GM19035 (cell line): ENCODE data around the gene RNPEPL1.
"Not testable (repeated sequence)": the region's sequence is repeated elsewhere in the genome, so short reads cannot be mapped to it uniquely, and the experiment has no call there.

ENCODE experiments used
- ATAC-seq: cut with Tn5 transposase; IDR thresholded peaks from one replicate; pipeline ENCODE4 v1.9.1; 2021; ENCODE audit not compliant: unreplicated experiment

RNPEPL1 gene

DNA sequence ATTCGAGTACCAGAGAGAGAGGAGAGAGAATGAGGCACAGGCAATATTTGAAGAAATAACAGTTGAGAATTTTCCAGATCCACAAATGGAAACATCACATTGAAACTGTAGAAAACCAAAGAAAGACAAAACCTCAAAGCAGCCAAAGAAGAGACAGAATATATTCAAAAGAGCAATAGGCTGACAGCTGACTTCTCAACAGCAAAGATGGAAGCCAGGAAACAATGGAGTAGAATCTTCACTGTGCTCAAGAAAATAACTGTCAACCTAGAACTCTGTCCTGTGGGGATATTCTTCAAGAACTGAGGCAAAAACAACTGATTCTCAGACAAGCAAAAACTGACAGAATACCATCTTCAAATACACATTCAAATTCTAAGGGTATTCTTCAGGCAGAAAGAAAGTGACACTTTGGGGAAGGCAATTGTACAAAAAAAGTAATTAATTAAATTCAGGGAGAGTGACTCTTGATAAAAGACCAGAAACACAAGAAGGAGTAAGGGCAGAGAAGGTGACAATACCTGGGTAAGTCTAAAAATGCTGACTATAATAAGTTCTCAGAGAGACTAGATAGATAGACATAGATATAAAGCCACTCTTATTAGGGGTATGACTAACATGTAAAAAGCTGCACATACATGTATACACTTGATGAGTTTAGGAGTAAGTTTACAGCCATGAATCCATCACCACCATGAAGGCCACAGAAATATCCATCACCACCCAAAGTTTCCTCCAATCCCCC lies 36.1 kb upstream of the RNPEPL1 start:
- no peak for ATAC-seq

DNA sequence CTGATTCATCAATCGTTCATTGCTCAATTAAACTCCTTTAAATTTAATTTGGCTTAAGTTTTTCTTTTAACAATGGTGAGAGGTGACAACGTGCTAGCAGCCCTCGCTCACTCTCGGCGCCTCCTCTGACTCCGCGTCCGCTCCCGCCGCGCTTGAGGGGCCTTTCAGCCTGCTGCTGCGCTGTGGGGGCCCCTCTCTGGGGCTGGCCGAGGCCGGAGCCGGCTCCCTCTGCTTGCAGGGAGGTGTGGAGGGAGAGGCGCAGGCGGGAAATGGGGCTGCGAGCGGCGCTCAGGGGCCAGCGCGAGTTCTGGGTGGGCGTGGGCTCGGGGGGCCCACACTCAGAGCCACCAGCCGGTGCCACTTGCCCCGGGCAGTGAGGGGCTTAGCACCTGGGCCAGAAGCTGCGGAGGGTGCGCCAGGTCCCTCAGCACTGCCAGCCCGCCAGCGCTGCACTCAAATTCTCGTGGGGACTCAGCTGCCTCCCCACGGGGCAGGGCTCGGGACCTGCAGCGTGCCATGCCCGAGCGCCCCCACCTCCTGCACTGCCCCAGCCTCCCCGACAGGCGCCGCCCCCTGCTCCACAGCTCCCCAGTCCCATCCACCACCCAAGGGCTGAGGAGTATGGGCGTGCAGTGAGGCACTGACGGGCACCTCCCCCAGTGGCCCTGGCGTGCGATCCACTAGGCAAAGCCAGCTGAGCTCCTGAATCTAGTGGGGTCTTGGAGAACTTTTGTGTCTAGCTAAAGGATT lies 30.1 kb upstream of the RNPEPL1 start:
- no peak for ATAC-seq

DNA sequence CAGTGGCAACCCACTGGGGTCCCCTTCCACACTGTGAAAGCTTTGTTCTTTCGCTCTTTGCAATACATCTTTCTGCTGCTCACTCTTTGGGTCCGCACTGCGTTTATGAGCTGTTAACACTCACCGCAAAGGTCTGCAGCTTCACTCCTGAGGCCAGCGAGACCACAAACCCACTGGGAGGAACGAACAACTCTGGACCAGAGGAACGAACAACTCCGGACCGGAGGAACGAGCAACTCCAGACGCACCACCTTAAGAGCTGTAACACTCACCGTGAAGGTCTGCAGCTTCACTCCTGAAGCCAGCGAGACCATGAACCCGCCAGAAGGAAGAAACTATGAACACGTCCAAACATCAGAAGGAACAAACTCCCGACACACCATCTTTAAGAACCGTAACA lies 29.2 kb upstream of the RNPEPL1 start:
- ATAC-seq: not testable (repeated sequence)

DNA sequence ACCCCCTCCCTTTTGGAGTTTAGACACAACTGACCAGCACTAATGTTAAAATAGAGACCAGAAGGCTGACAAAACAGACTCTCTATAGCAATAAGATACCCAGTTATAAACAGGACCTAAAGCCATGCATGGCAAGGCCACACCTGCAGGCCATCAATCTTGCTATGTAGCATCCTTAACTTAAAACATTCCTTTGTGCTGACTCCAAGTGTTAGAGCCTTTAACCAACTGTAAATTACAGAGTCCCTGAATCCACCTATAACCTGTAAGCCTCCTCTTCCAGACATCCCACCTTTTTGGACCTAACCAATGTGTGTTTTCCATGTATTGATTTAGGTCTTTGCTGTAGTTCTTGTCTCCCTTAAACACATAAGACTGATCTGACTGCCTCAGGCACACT lies 28.4 kb upstream of the RNPEPL1 start:
- ATAC-seq: no peak

DNA sequence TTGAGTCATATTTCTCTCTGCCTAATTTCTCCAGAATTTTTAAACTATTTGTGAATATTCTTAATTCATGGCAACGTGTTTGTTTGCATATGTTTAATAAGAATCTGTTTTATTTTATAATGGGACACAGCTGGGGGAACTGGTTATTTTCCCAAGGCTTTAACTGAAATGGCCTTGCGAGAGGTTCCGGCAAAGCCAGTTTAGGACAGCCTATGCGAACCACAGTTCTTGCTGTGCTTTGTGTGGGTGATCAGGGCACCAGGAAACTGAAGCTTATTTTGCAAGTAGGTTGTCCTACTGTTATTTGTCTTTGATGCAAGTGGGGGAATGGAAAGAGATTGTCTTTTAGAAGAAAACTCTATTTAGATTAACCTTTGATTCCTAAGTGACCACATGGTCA lies 17.0 kb upstream of the RNPEPL1 start:
- no peak for ATAC-seq

DNA sequence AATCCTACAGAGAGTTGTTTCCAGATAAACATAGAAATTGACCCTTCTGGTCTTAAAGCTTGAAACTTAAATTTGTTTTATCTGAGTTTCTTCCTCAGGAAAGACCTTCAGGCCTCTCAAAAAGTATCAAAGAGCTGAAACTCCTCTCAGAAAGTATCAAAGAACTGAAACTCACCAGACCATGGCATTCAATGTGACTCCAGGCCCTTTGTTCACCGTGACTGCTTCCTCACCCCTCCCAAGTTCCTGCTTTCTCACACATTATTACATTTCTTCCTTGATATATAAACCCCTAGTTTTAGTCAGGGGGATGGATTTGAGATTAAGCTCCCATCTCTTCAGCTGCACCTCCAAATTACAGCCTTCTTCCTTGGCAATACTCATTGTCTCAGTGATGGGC lies 16.5 kb upstream of the RNPEPL1 start:
- ATAC-seq: no peak

DNA sequence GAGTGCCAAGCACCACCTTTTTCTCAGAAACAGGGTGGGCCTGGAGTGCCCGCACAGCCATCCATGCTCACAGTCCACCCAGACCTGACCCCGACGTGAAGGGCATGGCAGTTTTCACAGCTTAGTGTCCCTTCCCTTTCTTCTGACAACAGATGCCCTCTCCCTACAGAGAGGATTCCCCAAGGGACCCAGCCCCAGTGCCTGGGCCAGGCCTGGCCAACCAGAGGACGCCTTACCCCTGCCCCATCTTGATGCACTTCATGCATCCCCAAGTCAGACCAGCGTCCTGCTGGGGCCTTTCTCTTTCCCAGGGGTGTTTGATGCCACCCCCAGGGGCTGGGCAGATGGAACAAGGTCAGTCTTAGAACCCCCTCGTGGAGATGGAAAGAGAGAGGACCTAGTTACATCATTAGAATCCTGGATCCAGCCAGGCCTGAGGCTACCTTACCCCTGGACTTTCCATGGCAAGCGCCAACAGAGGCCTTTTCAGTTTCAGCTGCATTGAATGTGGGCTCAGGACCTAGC lies 14.3 kb upstream of the RNPEPL1 start:
- no peak for ATAC-seq

DNA sequence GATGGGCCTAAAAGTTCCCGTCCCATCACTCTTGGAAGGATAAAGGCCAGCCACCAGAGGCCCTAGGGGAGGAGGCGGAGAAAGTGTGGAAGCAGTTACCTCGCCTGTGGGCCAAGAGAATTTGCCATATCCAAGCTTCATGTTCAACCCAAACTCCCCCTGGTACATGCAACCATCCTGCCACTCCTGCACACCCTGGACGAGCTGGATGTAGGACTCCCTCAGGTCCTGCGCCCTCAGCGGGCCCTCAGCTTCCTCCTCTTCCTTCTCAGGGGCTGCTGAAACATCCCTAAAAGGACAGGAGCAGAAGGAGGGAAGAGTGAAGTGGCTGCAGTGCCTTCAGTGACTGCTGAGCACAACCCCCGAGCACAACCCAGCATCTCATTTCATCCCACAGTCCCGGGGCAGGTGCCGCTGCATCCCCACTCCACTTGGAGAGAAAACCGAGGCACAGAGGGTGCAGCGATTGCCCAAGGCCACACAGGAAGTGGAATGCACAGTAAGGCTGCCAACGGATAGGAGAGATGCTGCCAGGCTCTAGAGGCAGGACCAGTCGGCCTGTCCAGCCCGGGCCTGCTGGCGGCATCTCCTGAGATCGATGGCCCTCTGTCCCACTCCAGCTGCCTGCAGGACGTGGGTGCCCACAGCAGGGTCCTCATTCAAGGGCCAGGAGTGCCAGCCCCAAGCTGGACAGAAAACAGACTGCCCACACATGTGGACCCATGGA lies 13.4 kb upstream of the RNPEPL1 start:
- no peak for ATAC-seq

DNA sequence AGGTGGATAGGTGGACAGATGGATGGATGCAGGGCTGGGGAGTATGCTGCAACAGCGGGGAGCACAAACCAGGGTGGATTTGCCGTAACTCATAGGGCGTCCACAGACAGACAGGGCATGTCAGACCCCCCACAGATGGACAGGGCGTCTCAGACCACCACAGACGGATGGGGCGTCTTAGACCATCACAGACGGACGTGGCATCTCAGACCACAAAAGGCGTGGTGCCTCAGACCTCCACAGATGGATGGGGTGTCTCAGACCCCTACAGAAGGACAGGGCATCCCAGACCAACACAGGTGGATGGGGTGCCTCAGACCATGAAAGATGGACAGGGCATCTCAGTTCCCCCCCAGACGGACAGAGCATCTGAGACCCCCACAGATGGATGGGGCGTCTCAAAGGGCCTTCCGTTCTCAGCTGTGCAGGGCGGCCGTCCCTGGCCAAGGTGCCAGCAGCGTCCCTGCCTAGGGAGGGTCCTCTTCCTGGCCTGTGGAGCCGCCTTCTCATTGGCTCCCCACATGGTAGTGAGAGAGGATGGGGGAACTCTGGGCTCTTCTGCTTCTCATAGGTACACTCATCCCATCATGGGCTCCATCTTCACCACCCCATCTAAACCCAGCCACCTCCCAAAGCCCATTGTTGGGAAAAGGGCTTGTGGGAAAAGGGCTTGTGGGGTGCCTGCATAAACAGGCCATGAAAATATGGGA lies 12.6 kb upstream of the RNPEPL1 start:
- ATAC-seq: no peak

DNA sequence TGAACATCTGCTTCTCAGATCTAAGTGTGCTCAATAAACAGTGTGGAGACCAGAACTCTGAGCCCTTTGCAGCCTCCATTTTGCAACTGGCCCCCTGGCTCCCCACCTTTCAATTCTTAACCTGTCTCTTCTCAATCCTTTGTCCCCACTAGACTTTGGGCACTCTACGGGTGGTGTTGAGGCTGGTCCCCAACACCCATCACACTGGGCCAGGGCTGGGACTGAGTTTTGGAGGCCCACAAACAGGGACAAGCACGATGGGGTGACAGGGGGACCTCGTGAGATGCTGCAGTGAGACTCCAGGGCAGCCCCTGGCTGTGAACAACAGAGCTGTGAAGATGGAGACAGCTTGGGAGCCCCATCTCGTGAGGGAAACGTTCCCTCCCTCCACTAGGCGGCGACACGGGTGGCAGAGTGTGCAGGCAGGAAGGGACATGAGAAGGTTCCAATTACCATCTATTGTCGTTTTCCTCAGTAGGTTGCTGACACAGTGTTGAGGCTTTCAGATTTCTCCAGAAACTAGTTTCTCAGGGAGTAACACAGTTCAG lies 11.7 kb upstream of the RNPEPL1 start:
- no peak for ATAC-seq

DNA sequence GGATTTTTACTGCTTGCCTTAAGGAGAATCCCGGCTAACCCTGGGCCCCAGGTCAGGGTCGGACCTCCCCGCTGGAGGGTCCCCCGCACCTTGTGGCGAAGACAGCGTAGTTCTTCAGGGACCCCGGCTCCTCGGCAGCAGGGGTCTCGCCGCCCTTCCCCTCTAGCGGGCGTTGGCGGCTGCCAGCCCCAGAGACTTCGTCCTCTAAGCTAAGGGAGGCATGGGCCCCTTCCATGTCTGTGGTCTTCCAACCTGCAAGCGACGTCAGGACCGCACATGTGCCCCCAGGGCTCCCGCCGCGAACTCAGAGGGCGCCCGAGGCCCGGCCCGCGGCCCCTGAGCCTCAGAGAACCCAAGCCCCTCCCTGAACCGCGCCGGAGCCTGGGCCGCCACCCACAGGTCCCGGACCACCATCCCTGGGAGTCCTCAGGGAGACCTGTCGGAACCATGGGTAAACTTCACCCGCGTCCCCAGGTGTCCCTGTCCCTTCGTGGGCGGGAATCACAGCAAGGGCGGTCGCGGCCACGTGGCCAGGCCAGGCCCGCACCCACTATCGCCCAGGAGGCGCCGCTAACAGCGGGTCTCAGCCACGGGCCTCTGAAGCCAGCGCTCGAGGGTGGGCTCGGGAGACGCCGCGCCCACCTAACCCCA lies 11.1 kb upstream of the RNPEPL1 start:
- no peak for ATAC-seq

DNA sequence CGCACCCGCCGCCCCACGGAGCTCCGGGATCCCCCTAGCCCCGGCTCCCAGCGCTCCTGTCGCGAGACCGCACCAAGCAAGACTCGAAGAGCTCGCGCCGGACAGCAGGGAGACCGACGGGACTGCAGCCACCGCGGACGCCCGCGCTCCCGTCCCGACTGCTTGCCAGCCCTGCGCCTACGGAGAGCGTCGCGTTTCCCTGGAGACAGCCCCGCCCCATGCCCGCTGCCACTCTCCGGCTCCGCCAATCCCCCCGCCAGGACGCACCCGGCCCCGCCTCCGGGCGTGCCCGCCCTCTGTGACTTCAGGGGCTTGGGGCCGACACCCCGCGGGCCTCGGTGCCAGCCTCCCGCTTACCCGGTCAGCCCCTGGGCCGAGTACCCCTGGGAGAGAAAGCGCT lies 10.5 kb upstream of the RNPEPL1 start, which contains the start of gene ANKMY1:
Gene ANKMY1, minus strand, starts transcription at position 181 of the 400 bp plus-strand sequence. CDS start 653 bp downstream, outside the sequence.
- ATAC-seq: no peak

DNA sequence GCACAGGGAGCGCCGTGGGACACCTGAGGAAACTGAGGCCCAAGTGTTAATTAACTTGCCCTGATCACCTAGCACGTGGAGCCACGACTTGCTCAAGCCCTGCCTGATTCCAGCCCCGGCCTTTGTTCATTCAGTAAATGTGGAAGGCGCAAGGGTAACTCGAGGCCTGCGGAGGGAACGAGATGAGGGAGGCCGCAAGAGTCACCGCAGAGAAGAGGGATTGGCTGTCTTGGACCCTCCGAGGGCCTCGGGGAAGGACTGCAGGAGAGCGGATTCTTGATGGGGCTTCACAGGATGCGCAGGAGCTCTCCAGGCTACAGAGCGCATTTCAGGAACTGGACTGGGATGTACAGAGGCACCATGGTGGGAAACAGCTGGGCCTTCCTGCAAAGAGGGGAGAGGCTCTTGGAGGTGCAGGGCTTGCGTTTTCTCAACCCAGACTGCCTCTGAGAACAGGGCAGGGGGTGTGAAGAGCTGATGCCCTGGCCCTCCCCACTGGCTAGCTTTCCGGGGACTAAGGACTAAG lies 10.0 kb upstream of the RNPEPL1 start:
- ATAC-seq: no peak

DNA sequence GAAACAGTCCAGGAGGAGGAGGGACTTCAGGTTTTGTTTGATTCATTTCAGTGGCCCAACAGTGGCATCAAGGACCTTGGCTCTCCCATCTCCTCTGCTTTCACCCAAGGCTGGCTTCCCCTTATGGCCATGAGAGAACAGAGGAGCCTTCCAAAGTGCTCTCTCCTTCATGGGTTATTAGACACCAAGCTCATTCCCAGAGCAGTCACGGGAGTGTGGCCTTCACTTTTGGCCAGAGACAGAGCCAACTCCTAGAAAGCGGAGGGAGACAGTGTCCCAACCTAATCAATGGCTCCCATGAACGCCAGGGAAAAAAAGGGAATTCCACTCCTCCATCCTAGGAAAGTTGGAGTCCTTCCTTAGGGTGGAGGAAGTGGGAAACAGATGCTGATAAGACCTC lies 9.0 kb upstream of the RNPEPL1 start:
- no peak for ATAC-seq

DNA sequence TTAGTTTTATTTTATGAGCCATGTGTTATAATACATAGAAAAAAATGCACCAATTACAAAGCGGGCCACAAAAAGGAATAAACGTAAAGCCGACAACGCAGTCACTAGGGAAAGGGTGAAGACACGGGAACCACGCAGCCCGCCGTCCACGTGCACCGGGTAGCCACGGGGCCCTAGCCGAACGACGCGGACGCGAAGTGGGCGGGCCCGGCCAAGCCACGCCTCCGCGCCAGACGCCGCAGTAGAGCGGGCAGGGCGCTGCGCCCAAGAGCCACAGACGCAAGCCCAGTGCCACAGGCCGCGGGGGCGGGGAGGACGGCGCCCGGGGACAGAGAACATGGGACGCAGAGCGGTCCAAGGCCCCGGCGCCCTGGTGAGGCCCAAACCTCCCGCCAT lies 8.2 kb upstream of the RNPEPL1 start, which contains the start of gene DUSP28:
Gene DUSP28, plus strand, starts transcription at position 274 of the 396 bp plus-strand sequence. CDS start 328 bp downstream, outside the sequence.
- ATAC-seq: peak; percentile 60

DNA sequence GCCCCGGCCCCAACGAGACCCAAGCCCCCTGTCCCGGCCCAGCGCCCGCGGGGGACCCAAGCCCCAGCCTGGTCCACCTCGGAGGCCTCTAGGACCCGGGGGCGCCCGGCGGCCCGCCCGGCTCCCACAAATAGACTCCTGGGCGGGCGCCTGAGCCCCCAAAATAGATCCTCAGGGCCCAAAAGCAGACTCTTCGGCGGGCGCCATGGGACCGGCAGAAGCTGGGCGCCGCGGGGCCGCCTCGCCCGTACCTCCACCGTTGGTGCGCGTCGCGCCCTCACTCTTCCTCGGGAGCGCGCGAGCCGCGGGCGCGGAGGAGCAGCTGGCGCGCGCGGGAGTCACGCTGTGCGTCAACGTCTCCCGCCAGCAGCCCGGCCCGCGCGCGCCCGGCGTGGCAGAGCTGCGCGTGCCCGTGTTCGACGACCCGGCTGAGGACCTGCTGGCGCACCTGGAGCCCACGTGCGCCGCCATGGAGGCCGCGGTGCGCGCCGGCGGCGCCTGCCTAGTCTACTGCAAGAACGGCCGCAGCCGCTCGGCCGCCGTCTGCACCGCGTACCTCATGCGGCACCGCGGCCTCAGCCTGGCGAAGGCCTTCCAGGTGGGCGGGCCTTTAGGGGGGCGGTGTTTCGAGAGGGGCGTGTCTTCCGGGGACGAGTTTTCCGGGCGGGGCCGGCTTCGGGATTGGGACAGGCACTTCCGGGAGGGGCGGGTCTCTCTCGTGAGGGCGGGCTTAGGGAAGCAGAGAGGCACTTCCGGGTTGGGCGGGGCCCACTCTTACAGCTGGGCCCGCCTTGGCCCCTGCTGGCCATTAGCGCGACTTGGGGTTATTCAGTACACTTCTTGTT lies 7.6 kb upstream of the RNPEPL1 start:
- ATAC-seq: peak; percentile 57

DNA sequence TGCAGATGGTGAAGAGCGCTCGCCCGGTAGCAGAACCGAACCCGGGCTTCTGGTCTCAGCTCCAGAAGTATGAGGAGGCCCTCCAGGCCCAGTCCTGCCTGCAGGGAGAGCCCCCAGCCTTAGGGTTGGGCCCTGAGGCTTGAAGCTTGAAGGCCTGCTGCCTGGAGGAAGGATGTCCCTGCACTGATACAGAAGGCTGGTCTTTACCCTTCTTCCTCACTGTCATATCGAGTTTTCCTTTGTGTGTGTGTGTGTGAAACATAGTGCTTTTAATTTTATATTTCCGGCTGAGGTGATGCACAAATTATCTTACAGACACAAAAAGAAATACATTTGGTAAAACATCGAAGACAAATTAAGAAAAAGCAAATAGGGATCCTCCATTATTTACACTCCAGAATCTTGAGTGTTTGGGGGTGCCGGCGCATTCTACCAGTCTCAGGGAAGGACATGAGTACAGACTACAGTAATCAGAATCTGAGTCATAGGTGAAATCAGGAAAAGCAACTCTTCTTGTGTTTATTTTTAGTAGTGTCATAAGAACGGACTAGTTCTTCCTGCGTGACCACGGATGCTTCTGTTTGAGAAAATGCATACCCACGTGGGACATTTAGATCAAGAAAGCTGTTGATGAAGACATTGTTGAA lies 6.8 kb upstream of the RNPEPL1 start:
- peak; percentile 0 for ATAC-seq

DNA sequence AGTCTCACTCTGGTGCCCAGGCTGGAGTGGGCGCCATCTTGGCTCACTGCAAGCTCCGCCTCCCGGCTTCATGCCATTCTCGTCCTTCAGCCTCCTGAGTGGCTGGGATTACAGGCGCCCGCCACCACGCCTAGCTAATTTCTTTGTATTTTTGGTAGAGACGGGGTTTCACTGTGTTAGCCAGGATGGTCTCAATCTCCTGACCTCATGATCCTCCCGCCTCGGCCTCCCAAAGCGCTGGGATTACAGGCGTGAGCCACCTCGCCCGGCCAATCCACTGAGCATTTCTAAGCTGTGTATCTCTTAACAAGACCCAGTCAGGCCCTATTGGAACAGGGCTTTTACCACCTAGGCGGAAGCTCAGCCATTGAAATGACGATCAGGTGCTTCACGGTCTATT lies 5.1 kb upstream of the RNPEPL1 start:
- not testable (repeated sequence) for ATAC-seq
